ENCODE measurements around the gene CENPW. TPM values are rescaled to one million over a fixed set of nuclear protein-coding genes. Genes with fewer than 3 reads are reported as not detected.

Gene CENPW
- total RNA-seq, 4 donors from 2014 or later: 1.9 to 3.8 TPM; not detected in 2

DNA sequence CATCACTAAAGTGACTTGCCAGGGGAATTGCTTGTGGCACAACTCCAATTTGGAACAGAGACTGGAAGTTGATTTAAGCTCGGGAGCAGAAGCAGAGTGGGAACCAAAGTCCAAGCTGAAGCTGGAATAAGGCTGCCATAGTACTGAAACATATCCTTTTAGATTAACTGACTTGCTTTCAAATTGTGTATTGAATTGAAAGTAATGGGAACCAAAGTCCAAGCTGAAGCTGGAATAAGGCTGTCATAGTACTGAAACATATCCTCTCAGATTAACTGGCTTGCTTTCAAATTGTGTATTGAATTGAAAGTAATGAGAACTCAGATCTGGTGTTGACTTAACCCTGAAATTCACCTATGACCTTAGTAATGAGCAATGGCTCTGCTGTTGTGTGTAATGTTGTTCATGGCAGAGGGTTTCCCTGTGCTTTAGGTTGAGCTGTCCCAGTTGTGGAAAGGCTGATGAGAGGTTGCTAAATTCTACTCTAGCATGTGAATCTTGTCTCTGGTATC, 40.2 kb downstream of the CENPW start:
- Histone ChIP-seq H3K36me3 (no peaks in the 10 kb centered on the region), H3K4me1 (no peaks in the 10 kb centered on the region), H3K27ac (no peak overlapping the region), H3K27me3 (no peaks in the 10 kb centered on the region), H3K4me3 (replicated peaks in 1 of 3) (no peak overlapping the region), H3K9me3 (no peaks in the 10 kb centered on the region)
- no peak for DNase-seq
- intact Hi-C loops (cut with DNase I): no loop called here
- TF ChIP-seq POLR2A (IDR thresholded peaks at IDR 0.05) (no peak), CTCF (IDR thresholded peaks at IDR 0.05) (no peak)
- WGBS, 2 donors: 41 to 61% methylated on average over 1 of the region's 1 CpG

DNA sequence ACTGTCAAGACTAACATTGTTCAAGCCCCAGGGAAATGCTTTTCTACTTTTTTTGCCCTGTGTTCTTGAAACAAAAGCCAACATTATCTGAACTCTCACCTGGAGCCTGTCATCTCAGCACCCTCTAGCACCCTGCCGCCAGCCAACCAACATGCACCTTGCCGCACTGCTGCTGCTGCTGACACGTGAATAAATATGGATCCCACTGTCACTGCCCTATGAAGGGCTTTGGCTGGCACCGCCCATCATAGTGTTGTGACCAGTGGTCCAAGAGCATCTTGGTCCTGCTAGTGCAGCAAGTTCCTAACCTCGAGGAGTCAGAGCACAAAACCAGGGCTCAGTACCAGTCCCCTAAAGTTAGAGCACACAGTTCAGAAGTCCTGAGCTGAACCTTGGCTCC, 41.6 kb downstream of the CENPW start:
- no peak overlapping the region for H3K4me3 ChIP-seq (replicated peaks in 1 of 3)
- no peaks in the 10 kb centered on the region for H3K9me3 ChIP-seq
- intact Hi-C loops (cut with DNase I): no loop called here
- no peaks in the 10 kb centered on the region for H3K36me3 ChIP-seq
- no peak overlapping the region for H3K27ac ChIP-seq
- H3K4me1 ChIP-seq: no peaks in the 10 kb centered on the region
- WGBS, 2 donors: 97 to 100% methylated on average over 5 of the region's 5 CpGs
- no peak for TF ChIP-seq CTCF (IDR thresholded peaks at IDR 0.05)
- no peak for TF ChIP-seq POLR2A (IDR thresholded peaks at IDR 0.05)
- no peak for DNase-seq
- no peaks in the 10 kb centered on the region for H3K27me3 ChIP-seq

- intact Hi-C loops (cut with DNase I): no loop called here
- Histone ChIP-seq H3K4me1 (no peaks in the 10 kb centered on the region), H3K9me3 (no peaks in the 10 kb centered on the region), H3K4me3 (replicated peaks in 1 of 3) (no peak overlapping the region), H3K27me3 (no peaks in the 10 kb centered on the region), H3K27ac (no peak overlapping the region), H3K36me3 (no peaks in the 10 kb centered on the region)
- no peak for TF ChIP-seq POLR2A (IDR thresholded peaks at IDR 0.05)
- no peak for TF ChIP-seq CTCF (IDR thresholded peaks at IDR 0.05)
- DNase-seq: no peak
These were observed 43.3 kb downstream of the CENPW start for GRCh38 chr6:126383203-126383602.

DNA sequence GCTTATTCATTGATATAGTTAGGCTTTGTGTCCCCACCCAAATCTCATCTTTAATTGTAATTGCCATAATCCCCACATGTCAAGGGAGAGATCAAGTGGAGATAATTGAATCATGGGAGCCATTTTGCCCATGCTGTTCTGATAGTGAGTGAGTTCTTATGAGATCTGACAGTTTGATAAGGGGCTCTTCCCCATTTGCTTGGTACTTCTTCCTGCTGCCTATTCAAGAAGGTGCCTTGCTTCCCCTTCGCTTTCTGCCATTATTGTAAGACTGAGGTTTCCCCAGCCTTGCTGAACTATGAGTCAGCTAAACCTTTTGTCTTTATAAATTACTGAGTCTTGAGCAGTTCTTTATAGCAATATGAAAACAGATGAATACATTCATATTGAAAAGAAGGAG, 45.6 kb downstream of the CENPW start:
- no peak overlapping the region for H3K4me3 ChIP-seq (replicated peaks in 1 of 3)

GRCh38 chr6:126388104-126388598, 48.2 kb downstream of the CENPW start:
- H3K27me3 ChIP-seq: no peaks in the 10 kb centered on the region
- no peak for TF ChIP-seq POLR2A (IDR thresholded peaks at IDR 0.05)
- TF ChIP-seq CTCF (IDR thresholded peaks at IDR 0.05): no peak
- 75 to 83% methylated on average over 3 of the region's 3 CpGs for WGBS, 2 donors
- H3K9me3 ChIP-seq: no peaks in the 10 kb centered on the region
- DNase-seq: no peak
- intact Hi-C loops (cut with DNase I): no loop called here
- H3K36me3 ChIP-seq: no peaks in the 10 kb centered on the region
- H3K4me3 ChIP-seq (replicated peaks in 1 of 3): no peak overlapping the region
- H3K27ac ChIP-seq: no peak overlapping the region
- no peaks in the 10 kb centered on the region for H3K4me1 ChIP-seq

More for the DNA sequence above, 45.6 kb downstream of the CENPW start:
- Histone ChIP-seq H3K36me3 (no peaks in the 10 kb centered on the region), H3K27ac (no peak overlapping the region), H3K27me3 (no peaks in the 10 kb centered on the region), H3K4me1 (no peaks in the 10 kb centered on the region), H3K9me3 (no peaks in the 10 kb centered on the region)
- 96 to 97% methylated on average over 1 of the region's 1 CpG for WGBS, 2 donors
- intact Hi-C loops (cut with DNase I): no loop called here
- no peak for DNase-seq
- no peak for TF ChIP-seq POLR2A (IDR thresholded peaks at IDR 0.05)
- no peak for TF ChIP-seq CTCF (IDR thresholded peaks at IDR 0.05)
